ENCODE data around the gene OR2G6. TPM values are rescaled to one million over a fixed set of nuclear protein-coding genes. Genes with fewer than 3 reads are reported as not detected.
"Not testable (repeated sequence)": the region's sequence is repeated elsewhere in the genome, so short reads cannot be mapped to it uniquely, and the experiment has no call there.

The OR2G6 gene
- under 1 TPM in 1 of 4 donors, not detected in 3; 0.08 TPM for total RNA-seq

- no CpG with 5 or more reads among the region's 2 CpGs for WGBS, 2 donors (ENCODE audit: low coverage in 1 of 2)
- H3K4me1 ChIP-seq, ATAC-seq, H3K27me3 ChIP-seq, H3K36me3 ChIP-seq, H3K27ac ChIP-seq, H3K4me3 ChIP-seq, H3K9me3 ChIP-seq: not testable (repeated sequence)
Observed at GRCh38 chr1:248507773-248508172, at the start of gene OR2G6. Gene OR2G6, plus strand, starts transcription at chr1:248508073. Its CDS starts 13,574 bp downstream, at chr1:248521647.

DNA sequence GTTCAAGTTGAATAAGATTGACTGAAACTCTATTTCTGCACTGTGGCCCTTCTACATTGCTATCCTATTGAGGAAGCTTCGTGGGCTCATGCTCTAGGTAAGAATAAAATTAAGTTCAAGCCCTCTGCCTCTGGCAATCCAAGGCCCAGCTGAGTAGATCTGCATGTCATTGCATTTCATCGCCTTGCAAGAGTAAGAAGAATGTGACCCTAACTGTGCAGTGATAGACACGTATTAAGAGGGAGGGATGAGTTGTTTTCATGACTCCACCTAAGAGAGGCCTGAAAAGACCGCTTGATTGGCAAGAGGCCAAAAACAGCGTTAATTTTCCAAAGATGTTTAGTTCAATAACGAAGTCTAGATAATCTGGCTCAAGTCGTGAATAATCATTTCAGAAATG is 48.8 kb upstream of the OR2G6 start:
- not testable (repeated sequence) for H3K4me1 ChIP-seq, H3K27ac ChIP-seq, H3K4me3 ChIP-seq, ATAC-seq, H3K36me3 ChIP-seq, H3K27me3 ChIP-seq, H3K9me3 ChIP-seq
- 59 to 60% methylated on average over 7 of the region's 7 CpGs for WGBS, 2 donors (ENCODE audit: low coverage in 1 of 2)

DNA sequence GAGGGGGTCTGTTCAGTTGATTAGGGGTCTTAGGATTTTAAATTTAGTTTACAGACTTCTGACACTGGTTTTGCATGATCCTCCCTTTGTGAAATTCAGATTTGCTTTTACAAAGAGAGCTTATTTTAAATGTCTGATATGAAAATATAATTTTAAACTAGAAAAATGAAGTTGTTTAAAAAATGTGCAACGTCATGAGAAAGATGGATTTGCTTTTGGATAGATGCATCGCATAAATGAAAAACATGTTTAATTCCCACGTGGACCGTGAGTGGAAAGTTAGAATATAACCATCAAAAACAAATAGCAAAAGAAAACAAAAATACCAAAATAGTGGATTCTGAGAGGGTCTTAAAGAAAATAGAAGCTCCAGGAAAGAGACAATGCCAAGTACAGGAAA is 36.7 kb upstream of the OR2G6 start:
- no peak for TF ChIP-seq POLR2AphosphoS5 (IDR thresholded peaks at IDR 0.05)
- no peak overlapping the region for H3K27ac ChIP-seq
- H3K9me3 ChIP-seq, result no peaks in the 10 kb centered on the region
- 79 to 84% methylated on average over 4 of the region's 4 CpGs for WGBS, 2 donors (ENCODE audit: low coverage in 1 of 2)
- no peaks in the 10 kb centered on the region for H3K4me1 ChIP-seq
- ATAC-seq, result no peak
- H3K27me3 ChIP-seq, result no peaks in the 10 kb centered on the region
- no peak overlapping the region for H3K4me3 ChIP-seq
- H3K36me3 ChIP-seq, result no peaks in the 10 kb centered on the region

GRCh38 chr1:248472111-248472510 is 35.8 kb upstream of the OR2G6 start:
- not testable (repeated sequence) for H3K36me3 ChIP-seq, ATAC-seq, H3K27ac ChIP-seq, H3K4me1 ChIP-seq, H3K9me3 ChIP-seq, H3K27me3 ChIP-seq, H3K4me3 ChIP-seq
- WGBS, 2 donors (ENCODE audit: low coverage in 1 of 2), result 36 to 53% methylated on average over 2 of the region's 2 CpGs

DNA sequence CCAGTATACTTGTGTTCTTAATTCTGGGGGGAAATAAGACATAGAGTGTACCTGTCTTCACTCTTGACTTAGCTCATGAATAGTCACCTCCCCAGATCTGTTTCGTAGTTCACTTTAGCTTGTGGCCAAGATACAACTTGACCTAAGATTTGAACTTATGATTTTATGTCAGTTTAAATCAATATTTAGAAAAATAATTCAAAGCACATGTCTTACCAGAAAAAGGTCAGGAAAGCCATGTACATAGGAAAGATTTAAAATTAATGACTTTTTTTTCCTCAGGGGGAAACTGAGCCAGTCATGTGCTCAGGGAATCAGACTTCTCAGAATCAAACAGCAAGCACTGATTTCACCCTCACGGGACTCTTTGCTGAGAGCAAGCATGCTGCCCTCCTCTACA is 34.8 kb upstream of the OR2G6 start, which contains the start of gene OR2T3:
OR2T3 (plus strand) TSS at position 301 of the 400 bp plus-strand sequence; CDS start at position 301, 0 bp downstream.
- H3K9me3 ChIP-seq, H3K27ac ChIP-seq, H3K4me1 ChIP-seq, H3K4me3 ChIP-seq, H3K27me3 ChIP-seq, ATAC-seq, H3K36me3 ChIP-seq: not testable (repeated sequence)
- 69 to 90% methylated on average over 1 of the region's 2 CpGs for WGBS, 2 donors (ENCODE audit: low coverage in 1 of 2)

GRCh38 chr1:248475660-248476059 is 32.2 kb upstream of the OR2G6 start:
- ATAC-seq, result not testable (repeated sequence)

GRCh38 chr1:248481686-248482579 is 25.9 kb upstream of the OR2G6 start:
- not testable (repeated sequence) for H3K4me3 ChIP-seq, ATAC-seq, H3K27me3 ChIP-seq, H3K9me3 ChIP-seq, H3K27ac ChIP-seq, H3K36me3 ChIP-seq, H3K4me1 ChIP-seq
- WGBS, 2 donors (ENCODE audit: low coverage in 1 of 2), result 63 to 68% methylated on average over 11 to 12 of the region's 13 CpGs

More at GRCh38 chr1:248475660-248476059, 32.2 kb upstream of the OR2G6 start:
- H3K4me1 ChIP-seq, H3K9me3 ChIP-seq, H3K27me3 ChIP-seq, H3K4me3 ChIP-seq, H3K27ac ChIP-seq, H3K36me3 ChIP-seq: not testable (repeated sequence)
- WGBS, 2 donors (ENCODE audit: low coverage in 1 of 2), result no CpG with 5 or more reads among the region's 1 CpG

DNA sequence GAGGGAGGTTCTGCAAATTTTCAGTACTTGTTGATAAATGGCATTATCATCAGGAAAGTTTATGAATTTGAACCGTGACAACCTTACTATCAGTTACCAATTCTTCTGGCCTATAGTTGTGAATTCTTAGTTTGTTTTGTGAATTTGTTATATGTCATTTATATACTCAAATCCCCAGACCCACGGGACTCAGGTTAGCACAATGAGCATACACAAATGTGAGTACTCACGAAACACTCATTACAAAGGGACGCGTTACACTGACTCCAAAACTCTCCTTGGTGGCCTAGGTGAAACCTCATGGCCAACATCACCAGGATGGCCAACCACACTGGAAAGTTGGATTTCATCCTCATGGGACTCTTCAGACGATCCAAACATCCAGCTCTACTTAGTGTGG is 19.6 kb upstream of the OR2G6 start, which contains the start of gene OR2T5:
OR2T5 (plus strand) TSS at position 301 of the 400 bp plus-strand sequence; CDS start at position 301, 0 bp downstream.
- not testable (repeated sequence) for H3K36me3 ChIP-seq, H3K4me1 ChIP-seq, H3K27ac ChIP-seq, ATAC-seq, H3K9me3 ChIP-seq, H3K27me3 ChIP-seq, H3K4me3 ChIP-seq
- no CpG with 5 or more reads among the region's 6 CpGs for WGBS, 2 donors (ENCODE audit: low coverage in 1 of 2)

DNA sequence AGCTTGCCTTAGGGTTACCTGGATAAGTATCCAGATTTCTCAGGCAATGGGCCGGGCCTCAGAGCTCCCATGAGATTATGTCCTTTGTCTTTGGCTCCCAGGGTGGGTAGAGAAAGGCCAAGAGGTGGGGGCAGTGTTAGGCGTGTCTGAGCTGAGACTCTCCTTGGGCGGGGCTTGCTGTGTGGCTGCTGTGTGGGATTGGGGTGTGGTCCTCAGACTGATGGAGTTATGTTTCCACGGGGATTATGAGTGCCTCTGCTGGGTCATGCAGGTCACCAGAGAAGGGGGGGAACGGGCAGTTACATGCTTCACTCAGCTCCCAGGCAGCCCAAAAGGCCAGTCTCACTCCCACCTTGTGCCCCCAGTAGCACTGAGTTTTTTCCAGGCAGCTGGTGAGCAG is 11.2 kb upstream of the OR2G6 start:
- H3K36me3 ChIP-seq, ATAC-seq, H3K4me3 ChIP-seq, H3K27me3 ChIP-seq, H3K27ac ChIP-seq, H3K4me1 ChIP-seq, H3K9me3 ChIP-seq: not testable (repeated sequence)
- WGBS, 2 donors (ENCODE audit: low coverage in 1 of 2), result no CpG with 5 or more reads among the region's 5 CpGs

- H3K27me3 ChIP-seq, H3K27ac ChIP-seq, ATAC-seq, H3K4me1 ChIP-seq, H3K4me3 ChIP-seq, H3K9me3 ChIP-seq, H3K36me3 ChIP-seq: not testable (repeated sequence)
- WGBS, 2 donors (ENCODE audit: low coverage in 1 of 2), result no CpG with 5 or more reads among the region's 2 CpGs
Observed at GRCh38 chr1:248500305-248501035, 7.4 kb upstream of the OR2G6 start.

DNA sequence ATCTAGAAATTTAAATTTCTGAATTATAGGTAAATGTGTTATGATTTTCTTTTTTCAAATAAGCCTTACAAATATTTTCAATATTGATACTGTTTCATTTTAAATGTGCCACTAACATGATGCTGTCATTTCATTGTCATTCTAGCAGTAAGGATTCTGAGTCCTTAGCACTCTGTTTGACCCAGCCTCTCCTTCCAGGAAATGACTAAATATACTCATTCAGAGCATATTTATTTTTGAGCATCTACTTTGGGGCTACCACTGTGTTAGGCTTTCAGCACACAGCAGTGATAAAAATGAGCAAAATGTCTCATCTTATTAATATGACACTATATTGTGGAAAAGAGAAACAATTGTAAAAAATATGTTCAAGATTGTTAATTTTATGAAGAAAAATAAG is 2.3 kb downstream of the OR2G6 start:
- not testable (repeated sequence) for H3K27ac ChIP-seq, ATAC-seq, H3K4me1 ChIP-seq, H3K9me3 ChIP-seq, H3K36me3 ChIP-seq, H3K4me3 ChIP-seq, H3K27me3 ChIP-seq
